K562 (cell line): ENCODE measurements around the gene RUVBL1. TPM values are rescaled to one million over a fixed set of nuclear protein-coding genes. Genes with fewer than 3 reads are reported as not detected.

ENCODE experiments used
- ATAC-seq: fragments of 200-7000 bp; cut with Tn5 transposase; 3 replicates; pipeline ENCODE4 v1.9.1; 2020; ENCODE audit warnings: moderate library complexity
- BruUV-seq: library from RNA; stranded (reverse); fragments of 400-500 nt; replicated peaks from 2 replicates; lab custom pipeline; 2021; lab: Mats Ljungman, UMichigan
- CTCF ChIA-PET: fragments of 300-600 bp; formaldehyde crosslinking; extraction: SDS; loops from one replicate; lab custom pipeline; 2021; ENCODE audit warnings: low intra/inter-chr PET ratio; lab: Yijun Ruan, JAX
- POLR2A ChIA-PET: fragments of 300-600, 350-650 bp; sonication (Branson Sonifier 250); formaldehyde crosslinking; extraction: SDS; loops from one replicate; lab custom pipeline; 2021; ENCODE audit warnings: antibody characterized with exemption, inconsistent platforms; lab: Yijun Ruan, JAX
- DNase-seq, 4 experiments: peaks; one replicate each; pipeline versions ENCODE4 v3.0.0 to v3.0.0-alpha.2; 2011 to 2018; ENCODE audit warnings: low spot score in 3 of 4, mixed read lengths in 3 of 4; ENCODE audit errors: extremely low read depth in 1 of 4
- FAIRE-seq: peaks from 2 replicates; lab custom pipeline; 2011; peaks lifted over from hg19 to GRCh38; lab: Jason Lieb, UNC
- H2AFZ ChIP-seq: 2 replicates; pipeline ENCODE4 v1.6.0; 2011; ENCODE audit warnings: low read depth, low read length, control low read depth, inconsistent platforms
- H3K27ac ChIP-seq: fragments of 200-600 bp; 3 replicates; pipeline ENCODE4 v1.8.0; 2011; ENCODE audit warnings: low read depth, mild to moderate bottlenecking, control low read depth, inconsistent platforms, low read length, moderate library complexity, mixed read lengths; ENCODE audit errors: extremely low read depth
- H3K27me3 ChIP-seq, 2 experiments: fragments of 300-600 bp in 1 of 2; 2 replicates in 1 of 2; 3 replicates in 1 of 2; pipeline versions ENCODE4 v1.6.0 to v1.8.0; 2011; ENCODE audit warnings: inconsistent platforms in 2 of 2, low read length in 2 of 2, mild to moderate bottlenecking in 1 of 2, mixed read lengths in 1 of 2, moderate library complexity in 1 of 2; ENCODE audit not compliant: control insufficient read depth in 2 of 2, insufficient read depth in 2 of 2
- H3K36me3 ChIP-seq: fragments of 300-600 bp; 3 replicates; pipeline ENCODE4 v1.8.0; 2011; ENCODE audit warnings: mild to moderate bottlenecking, low read length, inconsistent platforms; ENCODE audit not compliant: control insufficient read depth, insufficient read depth
- H3K4me1 ChIP-seq, 2 experiments: fragments of 200-600 bp in 1 of 2; replicated peaks in 1 of 2; 2 replicates in 1 of 2; 3 replicates in 1 of 2; pipeline versions ENCODE4 v1.5.1 to v1.8.0; 2011; ENCODE audit warnings: inconsistent platforms in 2 of 2, low read length in 2 of 2, mild to moderate bottlenecking in 1 of 2, mixed read lengths in 1 of 2, moderate library complexity in 1 of 2; ENCODE audit not compliant: control insufficient read depth in 2 of 2, insufficient read depth in 2 of 2
- H3K4me2 ChIP-seq: 2 replicates; pipeline ENCODE4 v1.6.1; 2011; ENCODE audit warnings: low read length, control low read depth, inconsistent platforms, mixed read lengths; ENCODE audit not compliant: insufficient read depth
- H3K4me3 ChIP-seq: fragments of 200-600 bp; sonication (generic), shearing (Covaris generic); 2 replicates; pipeline ENCODE4 v1.5.1; 2016; ENCODE audit warnings: control low read depth, inconsistent platforms
- H3K79me2 ChIP-seq: fragments of 200-600 bp; 3 replicates; pipeline ENCODE4 v1.8.0; 2011; ENCODE audit warnings: low read length, inconsistent platforms; ENCODE audit not compliant: control insufficient read depth, insufficient read depth
- H3K9ac ChIP-seq, 2 experiments: 2 replicates each; pipeline versions ENCODE4 v1.6.0 to v1.6.1; 2011; ENCODE audit warnings: low read depth in 2 of 2, low read length in 2 of 2, control low read depth in 1 of 2, inconsistent platforms in 1 of 2, mild to moderate bottlenecking in 1 of 2, mixed read lengths in 1 of 2; ENCODE audit not compliant: insufficient read depth in 1 of 2
- H3K9me1 ChIP-seq: one replicate; pipeline ENCODE4 v1.6.0; 2011; ENCODE audit warnings: inconsistent platforms, mild to moderate bottlenecking, low read length, moderate library complexity; ENCODE audit not compliant: control insufficient read depth, insufficient read depth
- H3K9me3 ChIP-seq: replicated peaks from 2 replicates; pipeline ENCODE4 v1.5.1; 2011; ENCODE audit warnings: low read depth, low read length, inconsistent platforms; ENCODE audit not compliant: control insufficient read depth, insufficient read depth
- H4K20me1 ChIP-seq: replicated peaks from 2 replicates; pipeline ENCODE4 v1.6.1; 2011; ENCODE audit warnings: low read length, inconsistent platforms, mixed read lengths; ENCODE audit not compliant: control insufficient read depth, insufficient read depth
- CREBBP ChIP-seq: IDR thresholded peaks from one replicate; pipeline ENCODE4 v1.6.1; 2012; ENCODE audit warnings: low read depth, mild to moderate bottlenecking, control low read depth, inconsistent platforms, low read length
- MAX ChIP-seq: sonication (generic); formaldehyde crosslinking; IDR thresholded peaks from 2 replicates; pipeline ENCODE4 v1.9.0; 2022; ENCODE audit warnings: mild to moderate bottlenecking, missing genetic modification reagents
- REST ChIP-seq, 2 experiments: fragments of 450-650 bp; formaldehyde crosslinking in 1 of 2; IDR thresholded peaks; 2 replicates each; pipeline versions ENCODE4 v1.4.0 to v1.6.1; 2014 to 2020; ENCODE audit warnings: mild to moderate bottlenecking in 2 of 2, borderline replicate concordance in 1 of 2, low read depth in 1 of 2
- SAFB ChIP-seq: fragments of 200-400 bp; formaldehyde crosslinking; IDR thresholded peaks from 2 replicates; pipeline ENCODE4 v1.6.1; 2017; ENCODE audit warnings: low read depth, low read length, borderline replicate concordance
- SIN3B ChIP-seq: fragments of 450-650 bp; IDR thresholded peaks from 2 replicates; pipeline ENCODE4 v1.6.1; 2017; ENCODE audit warnings: low read depth, mild to moderate bottlenecking, moderate library complexity
- TARDBP ChIP-seq: fragments of 450-650 bp; IDR thresholded peaks from 2 replicates; pipeline ENCODE4 v1.6.1; 2016
- ZNF140 ChIP-seq: fragments of 250-450 bp; sonication (Bioruptor Pico); IDR thresholded peaks from 2 replicates; pipeline ENCODE4 v1.8.0; 2021; ENCODE audit warnings: moderate library complexity, mild to moderate bottlenecking, inconsistent platforms
- WGBS: fragments of 100-300 bp; shearing (Covaris generic); methylation state at CpG from one replicate; pipeline ENCODE4 v1.1.6; 2016; ENCODE audit warnings: low coverage, mixed read lengths; ENCODE audit not compliant: insufficient coverage; ENCODE audit errors: missing lambda C conversion rate; 5-methylcytosine and 5-hydroxymethylcytosine counted together
- in situ Hi-C: fragments of 300-500 bp; cut with MboI; formaldehyde crosslinking; loops from 4 replicates; pipeline ENCODE4 v1.15.0; 2018; ENCODE audit warnings: inconsistent platforms, mixed read lengths
- intact Hi-C: fragments of 100-400 bp; cut with micrococcal nuclease; formaldehyde crosslinking; loops from 2 replicates; pipeline ENCODE4 v1.14.2; 2022
- polyA plus RNA-seq, 8 experiments: library from polyadenylated mRNA; depleted of rRNA in 4 of 8; stranded (reverse) in 5 of 8; unstranded in 3 of 8; fragments of >200 nt; fragmentation: Nextera tagmentation in 2 of 8; fragmentation: Illumina TruSeq in 1 of 8; extraction: Ambion mirVana in 2 of 8; extraction: Trizol in 1 of 8; gene quantifications; 2 replicates each; pipeline versions ENCODE4 v1.2.1 to v1.2.3, GENCODE V29; 2011 to 2014; ENCODE audit warnings: inconsistent platforms in 1 of 8, missing spikeins in 1 of 8
- total RNA-seq, 7 experiments: library from RNA; depleted of rRNA in 6 of 7; stranded (reverse); fragments of >200 nt in 6 of 7; fragmentation: Illumina TruSeq in 2 of 7; extraction: Trizol in 2 of 7; gene quantifications; 2 replicates each; pipeline versions ENCODE4 v1.2.1 to v1.2.3, GENCODE V29; 2011 to 2021; ENCODE audit warnings: low replicate concordance in 1 of 7
- TF ChIP-seq, protein P1 (sequence below): fragments of 250-450 bp; sonication (Bioruptor Pico); IDR thresholded peaks from 2 replicates; pipeline ENCODE4 v1.8.0; 2022; ENCODE audit warnings: inconsistent platforms
- TF ChIP-seq, protein P2 (sequence below), 2 experiments: fragments of 250-450 bp in 1 of 2; fragments of 450-650 bp in 1 of 2; sonication (Bioruptor Pico) in 1 of 2; IDR thresholded peaks; 2 replicates each; pipeline versions ENCODE4 v1.6.1 to v1.8.0; 2016 to 2021; ENCODE audit warnings: mild to moderate bottlenecking in 2 of 2, moderate library complexity in 2 of 2, missing compliant biosample characterization in 1 of 2, missing genetic modification characterization in 1 of 2

RUVBL1 gene
- total and polyA plus RNA-seq, 9 of the 15 experiments (the other 6 are each of a cell fraction or from before 2014, with no cell fraction given), result 20.7 to 147 (median 113) TPM

GRCh38 chr3:128080323-128081080 is 43.1 kb downstream of the RUVBL1 start:
- peak; percentile 93 for FAIRE-seq
- POLR2A ChIA-PET, result interaction anchor here (1.0 kb wide), 2 partner anchors 11 to 27 kb away, joined by 5 read pairs; no protein-coding TSS in a partner anchor
- peaks cover 75% of the 10 kb centered on the region; the same call in 2 of the 3 replicates for H3K36me3 ChIP-seq
- H3K9me1 ChIP-seq, result peaks cover 3% of the 10 kb centered on the region
- in situ Hi-C loops, result no loop called here
- peaks cover 37 to 56% of the 10 kb centered on the region in 2 experiments for H3K4me1 ChIP-seq
- H3K4me2 ChIP-seq, result peak overlapping the region; percentile 35; the same call in 1 of the 2 replicates
- peak; percentile 30 to 65 (median 50) for DNase-seq
- H3K9me3 ChIP-seq, result no peaks in the 10 kb centered on the region
- intact Hi-C loops, result no loop called here
- no TSS peak for BruUV-seq
- H3K4me3 ChIP-seq, result no peak overlapping the region
- no peaks in the 10 kb centered on the region for H3K27me3 ChIP-seq
- no peaks in the 10 kb centered on the region for H4K20me1 ChIP-seq
- ATAC-seq, result no peak
- H3K79me2 ChIP-seq, result peaks cover 24% of the 10 kb centered on the region; the same call in 2 of the 3 replicates
- no peak overlapping the region for H2AFZ ChIP-seq
- H3K9ac ChIP-seq, result no peak overlapping the region
- CTCF ChIA-PET, result no interaction called here
- WGBS, result 25% methylated on average over 6 of the region's 6 CpGs
- peak overlapping the region; percentile 64; the same call in 2 of the 3 replicates for H3K27ac ChIP-seq
- TF ChIP-seq CREBBP (no peak), REST (IDR thresholded peaks at IDR 0.05; ENCODE audit: borderline replicate concordance) (no peak), REST (CRISPR knock-in tag; IDR thresholded peaks at IDR 0.05; ENCODE audit: low read depth) (no peak), SIN3B (no peak), ZNF140 (CRISPR knock-in tag) (no peak), SAFB (no peak), MAX (CRISPR knock-in tag) (no peak), TARDBP (no peak)
- TF ChIP-seq, protein P1, sequence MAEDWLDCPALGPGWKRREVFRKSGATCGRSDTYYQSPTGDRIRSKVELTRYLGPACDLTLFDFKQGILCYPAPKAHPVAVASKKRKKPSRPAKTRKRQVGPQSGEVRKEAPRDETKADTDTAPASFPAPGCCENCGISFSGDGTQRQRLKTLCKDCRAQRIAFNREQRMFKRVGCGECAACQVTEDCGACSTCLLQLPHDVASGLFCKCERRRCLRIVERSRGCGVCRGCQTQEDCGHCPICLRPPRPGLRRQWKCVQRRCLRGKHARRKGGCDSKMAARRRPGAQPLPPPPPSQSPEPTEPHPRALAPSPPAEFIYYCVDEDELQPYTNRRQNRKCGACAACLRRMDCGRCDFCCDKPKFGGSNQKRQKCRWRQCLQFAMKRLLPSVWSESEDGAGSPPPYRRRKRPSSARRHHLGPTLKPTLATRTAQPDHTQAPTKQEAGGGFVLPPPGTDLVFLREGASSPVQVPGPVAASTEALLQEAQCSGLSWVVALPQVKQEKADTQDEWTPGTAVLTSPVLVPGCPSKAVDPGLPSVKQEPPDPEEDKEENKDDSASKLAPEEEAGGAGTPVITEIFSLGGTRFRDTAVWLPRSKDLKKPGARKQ, result no peak
- TF ChIP-seq, protein P2, sequence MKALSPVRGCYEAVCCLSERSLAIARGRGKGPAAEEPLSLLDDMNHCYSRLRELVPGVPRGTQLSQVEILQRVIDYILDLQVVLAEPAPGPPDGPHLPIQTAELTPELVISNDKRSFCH (CRISPR knock-in tag; IDR thresholded peaks at IDR 0.05), result no peak
- TF ChIP-seq, protein P2 (tag; IDR thresholded peaks at IDR 0.05), result no peak
